ENCODE measurements around the gene LCN6.

- no peak for TF ChIP-seq CTCF (IDR thresholded peaks at IDR 0.05)
- no peak for TF ChIP-seq EZH2 (IDR thresholded peaks at IDR 0.05)
These were observed 13.4 kb downstream of the LCN6 start for GRCh38 chr9:136734837-136735496.
